ENCODE results near the gene MED27. TPM values are rescaled to one million over a fixed set of nuclear protein-coding genes. Genes with fewer than 3 reads are reported as not detected.

The MED27 gene
- total RNA-seq, 1 experiment from 2014 or later = 38.4 TPM

- Histone ChIP-seq H3K9me3 (ENCODE audit: low read length) (no peaks in the 10 kb centered on the region), H3K36me3 (ENCODE audit: low read depth, low read length) (no peaks in the 10 kb centered on the region), H3K79me2 (ENCODE audit: low read length) (no peaks in the 10 kb centered on the region), H3K9me2 (replicated peaks; ENCODE audit: low read length) (no peaks in the 10 kb centered on the region), H3K4me2 (ENCODE audit: low read length) (no peak overlapping the region), H2AFZ (ENCODE audit: low read length) (no peak overlapping the region), H3K9ac (ENCODE audit: low read length) (no peak overlapping the region), H3K27ac (ENCODE audit: low read length) (no peak overlapping the region), H3K27me3 (ENCODE audit: low read length) (no peaks in the 10 kb centered on the region), H3K4me1 (ENCODE audit: insufficient read depth, low read length) (peaks cover 4% of the 10 kb centered on the region), H4K20me1 (ENCODE audit: low read length) (no peaks in the 10 kb centered on the region), H3K4me3 (ENCODE audit: low read length) (no peak overlapping the region), H3F3A (ENCODE audit: low read length, unreplicated experiment) (no peaks in the 10 kb centered on the region)
- CTCF ChIA-PET = no interaction called here
- no peak for DNase-seq
- intact Hi-C loops (cut with micrococcal nuclease) = no loop called here
- TF ChIP-seq EZH2 (IDR thresholded peaks at IDR 0.05; ENCODE audit: low read length, unreplicated experiment) = no peak
- TF ChIP-seq EZH2phosphoT487 (IDR thresholded peaks at IDR 0.05; ENCODE audit: borderline replicate concordance, low read length) = no peak
- TF ChIP-seq, protein P1, sequence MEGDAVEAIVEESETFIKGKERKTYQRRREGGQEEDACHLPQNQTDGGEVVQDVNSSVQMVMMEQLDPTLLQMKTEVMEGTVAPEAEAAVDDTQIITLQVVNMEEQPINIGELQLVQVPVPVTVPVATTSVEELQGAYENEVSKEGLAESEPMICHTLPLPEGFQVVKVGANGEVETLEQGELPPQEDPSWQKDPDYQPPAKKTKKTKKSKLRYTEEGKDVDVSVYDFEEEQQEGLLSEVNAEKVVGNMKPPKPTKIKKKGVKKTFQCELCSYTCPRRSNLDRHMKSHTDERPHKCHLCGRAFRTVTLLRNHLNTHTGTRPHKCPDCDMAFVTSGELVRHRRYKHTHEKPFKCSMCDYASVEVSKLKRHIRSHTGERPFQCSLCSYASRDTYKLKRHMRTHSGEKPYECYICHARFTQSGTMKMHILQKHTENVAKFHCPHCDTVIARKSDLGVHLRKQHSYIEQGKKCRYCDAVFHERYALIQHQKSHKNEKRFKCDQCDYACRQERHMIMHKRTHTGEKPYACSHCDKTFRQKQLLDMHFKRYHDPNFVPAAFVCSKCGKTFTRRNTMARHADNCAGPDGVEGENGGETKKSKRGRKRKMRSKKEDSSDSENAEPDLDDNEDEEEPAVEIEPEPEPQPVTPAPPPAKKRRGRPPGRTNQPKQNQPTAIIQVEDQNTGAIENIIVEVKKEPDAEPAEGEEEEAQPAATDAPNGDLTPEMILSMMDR (conservative IDR thresholded peaks at IDR 0.05; ENCODE audit: low read depth, low read length) = no peak
- no peak for ATAC-seq
- POLR2A ChIA-PET (ENCODE audit: unreplicated experiment) = no interaction called here
- no TSS peak for BruUV-seq (replicated peaks)
Measured at GRCh38 chr9:131827821-131828369, 251.8 kb downstream of the MED27 start.

GRCh38 chr9:131826966-131827525, 252.6 kb downstream of the MED27 start:
- intact Hi-C loops (cut with micrococcal nuclease) = no loop called here
- no peaks in the 10 kb centered on the region for H3K27me3 ChIP-seq (ENCODE audit: low read length)
- H2AFZ ChIP-seq (ENCODE audit: low read length) = no peak overlapping the region
- ATAC-seq (peak; percentile 91), DNase-seq (peak; percentile 65)
- H3K79me2 ChIP-seq (ENCODE audit: low read length) = no peaks in the 10 kb centered on the region
- H3K4me2 ChIP-seq (ENCODE audit: low read length) = no peak overlapping the region
- no peaks in the 10 kb centered on the region for H3K9me2 ChIP-seq (replicated peaks; ENCODE audit: low read length)
- H3K36me3 ChIP-seq (ENCODE audit: low read depth, low read length) = no peaks in the 10 kb centered on the region
- no peaks in the 10 kb centered on the region for H3K9me3 ChIP-seq (ENCODE audit: low read length)
- no peak overlapping the region for H3K27ac ChIP-seq (ENCODE audit: low read length)
- H3K4me1 ChIP-seq (ENCODE audit: insufficient read depth, low read length) = peaks cover 4% of the 10 kb centered on the region
- no peaks in the 10 kb centered on the region for H4K20me1 ChIP-seq (ENCODE audit: low read length)
- H3K4me3 ChIP-seq (ENCODE audit: low read length) = no peak overlapping the region
- CTCF ChIA-PET = no interaction called here
- POLR2A ChIA-PET (ENCODE audit: unreplicated experiment) = no interaction called here
- H3F3A ChIP-seq (ENCODE audit: low read length, unreplicated experiment) = no peaks in the 10 kb centered on the region
- no TSS peak for BruUV-seq (replicated peaks)
- no peak overlapping the region for H3K9ac ChIP-seq (ENCODE audit: low read length)
- TF ChIP-seq EZH2phosphoT487 (IDR thresholded peaks at IDR 0.05; ENCODE audit: borderline replicate concordance, low read length) = no peak
- TF ChIP-seq, protein P1 (conservative IDR thresholded peaks at IDR 0.05; ENCODE audit: low read depth, low read length) = no peak
- no peak for TF ChIP-seq EZH2 (IDR thresholded peaks at IDR 0.05; ENCODE audit: low read length, unreplicated experiment)

DNA sequence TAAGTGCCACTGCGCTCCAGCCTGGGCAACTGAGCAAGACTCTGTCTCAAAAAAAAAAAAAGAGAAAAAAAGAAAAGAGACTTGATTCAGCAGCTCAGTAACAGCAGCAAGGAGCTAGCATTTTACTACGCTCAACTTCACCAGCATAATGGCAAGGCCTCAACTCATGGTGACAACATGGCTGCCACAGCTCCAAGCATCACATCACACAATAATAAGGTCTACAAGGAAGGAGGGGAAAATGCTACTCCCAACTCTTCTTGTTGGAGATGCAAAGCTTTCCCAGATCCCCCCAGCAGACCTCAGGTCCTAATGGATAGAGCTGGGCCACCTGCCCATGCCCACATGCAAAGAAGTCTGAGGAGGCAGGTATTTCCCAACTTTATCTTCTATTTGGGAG, 253.6 kb downstream of the MED27 start:
- intact Hi-C loops (cut with micrococcal nuclease) = no loop called here

More for the DNA sequence above, 253.6 kb downstream of the MED27 start:
- Histone ChIP-seq H3F3A (ENCODE audit: low read length, unreplicated experiment) (no peaks in the 10 kb centered on the region), H4K20me1 (ENCODE audit: low read length) (no peaks in the 10 kb centered on the region), H3K9me3 (ENCODE audit: low read length) (no peaks in the 10 kb centered on the region), H3K9me2 (replicated peaks; ENCODE audit: low read length) (no peaks in the 10 kb centered on the region), H2AFZ (ENCODE audit: low read length) (no peak overlapping the region), H3K36me3 (ENCODE audit: low read depth, low read length) (no peaks in the 10 kb centered on the region), H3K4me3 (ENCODE audit: low read length) (no peak overlapping the region), H3K4me1 (ENCODE audit: insufficient read depth, low read length) (peaks cover 4% of the 10 kb centered on the region), H3K9ac (ENCODE audit: low read length) (no peak overlapping the region), H3K79me2 (ENCODE audit: low read length) (no peaks in the 10 kb centered on the region), H3K27ac (ENCODE audit: low read length) (no peak overlapping the region), H3K4me2 (ENCODE audit: low read length) (no peak overlapping the region), H3K27me3 (ENCODE audit: low read length) (no peaks in the 10 kb centered on the region)
- BruUV-seq (replicated peaks) = no TSS peak
- DNase-seq (no peak), ATAC-seq (no peak)
- POLR2A ChIA-PET (ENCODE audit: unreplicated experiment) = no interaction called here
- TF ChIP-seq, protein P1 (conservative IDR thresholded peaks at IDR 0.05; ENCODE audit: low read depth, low read length) = no peak
- TF ChIP-seq EZH2phosphoT487 (IDR thresholded peaks at IDR 0.05; ENCODE audit: borderline replicate concordance, low read length) (no peak), EZH2 (IDR thresholded peaks at IDR 0.05; ENCODE audit: low read length, unreplicated experiment) (no peak)
- CTCF ChIA-PET = no interaction called here
